Small intestine (tissue), 7 donors: ENCODE data around the gene UBE2C. TPM values are rescaled to one million over a fixed set of nuclear protein-coding genes. Genes with fewer than 3 reads are reported as not detected.
"Not testable (repeated sequence)": the region's sequence is repeated elsewhere in the genome, so short reads cannot be mapped to it uniquely, and the experiment has no call there.

Source experiments
- DNase-seq, 2 donors: peaks; one replicate each; pipeline versions ENCODE4 v3.0.0 to v3.0.0-alpha.2; 2013
- FAIRE-seq: peaks from 2 replicates; lab custom pipeline; 2012; peaks lifted over from hg19 to GRCh38; lab: Jason Lieb, UNC
- H3K27ac ChIP-seq, 3 donors: one replicate each; pipeline ENCODE4 v1.5.1; 2013; ENCODE audit warnings: low read length in 2 of 3, mild to moderate bottlenecking in 2 of 3, control low read depth in 1 of 3, inconsistent platforms in 1 of 3, low read depth in 1 of 3, moderate library complexity in 1 of 3
- H3K27me3 ChIP-seq, 3 donors: one replicate each; pipeline ENCODE4 v1.6.1; 2013; ENCODE audit warnings: low read length in 3 of 3, inconsistent platforms in 1 of 3; ENCODE audit not compliant: control insufficient read depth in 3 of 3, insufficient read depth in 3 of 3
- H3K36me3 ChIP-seq, 3 donors: one replicate each; pipeline ENCODE4 v1.6.1; 2013; ENCODE audit warnings: low read length in 3 of 3, inconsistent platforms in 1 of 3, low read depth in 1 of 3, mild to moderate bottlenecking in 1 of 3, moderate library complexity in 1 of 3; ENCODE audit not compliant: control insufficient read depth in 3 of 3, insufficient read depth in 2 of 3
- H3K4me1 ChIP-seq, 3 donors: one replicate each; pipeline ENCODE4 v1.6.1; 2013; ENCODE audit warnings: low read length in 2 of 3, inconsistent platforms in 1 of 3, low read depth in 1 of 3, mild to moderate bottlenecking in 1 of 3, moderate library complexity in 1 of 3; ENCODE audit not compliant: control insufficient read depth in 3 of 3, insufficient read depth in 2 of 3
- H3K4me3 ChIP-seq, 3 donors: one replicate each; pipeline ENCODE4 v1.5.1; 2013; ENCODE audit warnings: low read length in 3 of 3, control low read depth in 1 of 3, inconsistent platforms in 1 of 3, low read depth in 1 of 3, mild to moderate bottlenecking in 1 of 3, moderate library complexity in 1 of 3
- H3K9me3 ChIP-seq, 2 donors: one replicate each; pipeline ENCODE4 v1.6.1; 2013; ENCODE audit warnings: low read depth in 1 of 2, low read length in 1 of 2; ENCODE audit not compliant: control insufficient read depth in 2 of 2, insufficient read depth in 1 of 2
- WGBS, 3 donors: extraction: QIAGEN DNeasy Blood & Tissue Kit; methylation state at CpG; one replicate each; pipeline ENCODE4 v1.1.7; 2013; 5-methylcytosine and 5-hydroxymethylcytosine counted together
- polyA plus RNA-seq, 4 donors: library from polyadenylated mRNA; stranded (reverse) in 3 of 4; unstranded in 1 of 4; fragments of 200-250 nt in 3 of 4; fragments of 120-200 nt in 1 of 4; gene quantifications; one replicate each; pipeline versions ENCODE4 v1.2.1 to v1.2.3, GENCODE V29; 2013
- donor health status: healthy with polysubstance abuse.
- donor health status: control.
- donor health status: control.
- donor health status: Bipolar disorder and iron deficiency.
- donor health status: healthy.

Gene UBE2C
- polyA plus RNA-seq, 4 donors = 10.8 to 99.6 (median 24.0) TPM

GRCh38 chr20:45788351-45788750, 24.1 kb upstream of the UBE2C start:
- Histone ChIP-seq H3K27me3 (no peaks in the 10 kb centered on the region), H3K4me3 (no peak overlapping the region), H3K4me1 (peaks cover 0 to 7% (median 3%) of the 10 kb centered on the region in 3 donors), H3K9me3 (no peaks in the 10 kb centered on the region), H3K27ac (no peak overlapping the region), H3K36me3 (peaks cover 0 to 2% (median 0%) of the 10 kb centered on the region in 3 donors)
- DNase-seq (no peak), FAIRE-seq (no peak)
- WGBS, 3 donors = 61 to 67% (median 64%) methylated on average over 3 of the region's 3 CpGs

GRCh38 chr20:45792317-45793118, 19.9 kb upstream of the UBE2C start:
- H3K4me3 ChIP-seq = peak overlapping the region; percentile 66 to 83 (median 75)
- peaks cover 0 to 7% (median 3%) of the 10 kb centered on the region in 3 donors for H3K4me1 ChIP-seq
- no peaks in the 10 kb centered on the region for H3K9me3 ChIP-seq
- peak overlapping the region; percentile 35 to 80 (median 73) for H3K27ac ChIP-seq
- peaks cover 8 to 26% (median 11%) of the 10 kb centered on the region in 3 donors for H3K36me3 ChIP-seq
- no peaks in the 10 kb centered on the region for H3K27me3 ChIP-seq
- WGBS, 3 donors = 5 to 17% (median 8%) methylated on average over 19 of the region's 19 CpGs
- DNase-seq (peak in 1 of 2 donors; percentile 31), FAIRE-seq (no peak)

GRCh38 chr20:45796337-45797065, 15.9 kb upstream of the UBE2C start:
- Histone ChIP-seq H3K27ac (no peak overlapping the region), H3K27me3 (no peaks in the 10 kb centered on the region), H3K9me3 (no peaks in the 10 kb centered on the region), H3K4me3 (no peak overlapping the region), H3K36me3 (peaks cover 13 to 44% (median 18%) of the 10 kb centered on the region in 3 donors), H3K4me1 (peaks cover 0 to 7% (median 3%) of the 10 kb centered on the region in 3 donors)
- 92 to 96% (median 96%) methylated on average over 11 of the region's 11 CpGs for WGBS, 3 donors
- DNase-seq (no peak), FAIRE-seq (no peak)

- no CpG with 5 or more reads among the region's 1 CpG for WGBS, 3 donors
- H3K27me3 ChIP-seq, H3K4me1 ChIP-seq, DNase-seq, H3K9me3 ChIP-seq, H3K4me3 ChIP-seq, H3K27ac ChIP-seq, FAIRE-seq: not testable (repeated sequence)
- peaks cover 18 to 49% (median 24%) of the 10 kb centered on the region in 3 donors for H3K36me3 ChIP-seq
Observed at GRCh38 chr20:45797510-45797909, 14.9 kb upstream of the UBE2C start.

- peaks cover 23 to 48% (median 24%) of the 10 kb centered on the region in 3 donors for H3K36me3 ChIP-seq
- FAIRE-seq, H3K27ac ChIP-seq, H3K27me3 ChIP-seq, H3K4me3 ChIP-seq, H3K4me1 ChIP-seq, DNase-seq, H3K9me3 ChIP-seq: not testable (repeated sequence)
- 87 to 96% (median 92%) methylated on average over 3 of the region's 3 CpGs for WGBS, 3 donors
Observed at GRCh38 chr20:45797955-45798354, 14.5 kb upstream of the UBE2C start.

GRCh38 chr20:45798935-45799642, 13.4 kb upstream of the UBE2C start:
- H3K9me3 ChIP-seq = no peaks in the 10 kb centered on the region
- no peak for FAIRE-seq
- 33 to 36% (median 35%) methylated on average over 4 of the region's 4 CpGs for WGBS, 3 donors

GRCh38 chr20:45801851-45802250, 10.6 kb upstream of the UBE2C start:
- Histone ChIP-seq H3K27me3 (no peaks in the 10 kb centered on the region), H3K27ac (no peak overlapping the region), H3K36me3 (peaks cover 33 to 50% (median 42%) of the 10 kb centered on the region in 3 donors), H3K4me1 (no peaks in the 10 kb centered on the region), H3K9me3 (no peaks in the 10 kb centered on the region), H3K4me3 (no peak overlapping the region)
- DNase-seq = no peak
- no peak for FAIRE-seq
- 88 to 93% (median 92%) methylated on average over 7 of the region's 7 CpGs for WGBS, 3 donors

More at GRCh38 chr20:45798935-45799642, 13.4 kb upstream of the UBE2C start:
- Histone ChIP-seq H3K4me3 (no peak overlapping the region), H3K4me1 (no peaks in the 10 kb centered on the region), H3K27ac (no peak overlapping the region), H3K36me3 (peaks cover 26 to 50% (median 29%) of the 10 kb centered on the region in 3 donors), H3K27me3 (no peaks in the 10 kb centered on the region)
- peak; percentile 73 to 74 for DNase-seq
